SU-DHL-6 (cell line): ENCODE measurements around the gene CCNJL.

Experiments
- CTCF ChIP-seq: fragments of 200-600 bp; sonication (generic); IDR thresholded peaks from one replicate; pipeline ENCODE4 v1.5.1; 2017; ENCODE audit warnings: antibody characterized with exemption, mild to moderate bottlenecking, low read length, moderate library complexity; ENCODE audit not compliant: insufficient read depth, poor library complexity, severe bottlenecking
- EZH2phosphoT487 ChIP-seq: fragments of 200-600 bp; sonication (generic), shearing (Covaris generic); conservative IDR thresholded peaks from 2 replicates; pipeline ENCODE4 v1.6.1; 2018; ENCODE audit warnings: mild to moderate bottlenecking, antibody characterized with exemption, low read length, moderate library complexity, mixed read lengths

GRCh38 chr5:160296496-160296895 lies 15.9 kb downstream of the CCNJL start:
- TF ChIP-seq CTCF (no peak), EZH2phosphoT487 (no peak)
